ENCODE data around the gene THOP1.

- no peak for TF ChIP-seq POLR2A (IDR thresholded peaks at IDR 0.05; ENCODE audit: low read length)
- TF ChIP-seq SMC3 (IDR thresholded peaks at IDR 0.05), result no peak
- TF ChIP-seq EP300 (IDR thresholded peaks at IDR 0.05), result no peak
- TF ChIP-seq, protein P1, sequence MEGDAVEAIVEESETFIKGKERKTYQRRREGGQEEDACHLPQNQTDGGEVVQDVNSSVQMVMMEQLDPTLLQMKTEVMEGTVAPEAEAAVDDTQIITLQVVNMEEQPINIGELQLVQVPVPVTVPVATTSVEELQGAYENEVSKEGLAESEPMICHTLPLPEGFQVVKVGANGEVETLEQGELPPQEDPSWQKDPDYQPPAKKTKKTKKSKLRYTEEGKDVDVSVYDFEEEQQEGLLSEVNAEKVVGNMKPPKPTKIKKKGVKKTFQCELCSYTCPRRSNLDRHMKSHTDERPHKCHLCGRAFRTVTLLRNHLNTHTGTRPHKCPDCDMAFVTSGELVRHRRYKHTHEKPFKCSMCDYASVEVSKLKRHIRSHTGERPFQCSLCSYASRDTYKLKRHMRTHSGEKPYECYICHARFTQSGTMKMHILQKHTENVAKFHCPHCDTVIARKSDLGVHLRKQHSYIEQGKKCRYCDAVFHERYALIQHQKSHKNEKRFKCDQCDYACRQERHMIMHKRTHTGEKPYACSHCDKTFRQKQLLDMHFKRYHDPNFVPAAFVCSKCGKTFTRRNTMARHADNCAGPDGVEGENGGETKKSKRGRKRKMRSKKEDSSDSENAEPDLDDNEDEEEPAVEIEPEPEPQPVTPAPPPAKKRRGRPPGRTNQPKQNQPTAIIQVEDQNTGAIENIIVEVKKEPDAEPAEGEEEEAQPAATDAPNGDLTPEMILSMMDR (IDR thresholded peaks at IDR 0.05), result no peak
Observed at GRCh38 chr19:2852598-2852997, 67.3 kb downstream of the THOP1 start.

Measured in A549 (cell line).